Astrocyte (in vitro differentiated cells and primary cell): ENCODE results near the gene SEMA3B. TPM values are rescaled to one million over a fixed set of nuclear protein-coding genes. Genes with fewer than 3 reads are reported as not detected.
A peak's percentile ranks its signal among the peaks of the same experiment; 100 is the strongest.

ENCODE experiments used
- DNase-seq: peaks from one replicate; pipeline ENCODE4 v3.0.0-alpha.2; 2010; ENCODE audit warnings: low read depth
- FAIRE-seq: peaks from 2 replicates; lab custom pipeline; 2011; peaks lifted over from hg19 to GRCh38; lab: Jason Lieb, UNC
- H2AFZ ChIP-seq: 2 replicates; pipeline ENCODE4 v1.6.0; 2012; ENCODE audit warnings: low read depth, low read length, inconsistent platforms
- H3K27ac ChIP-seq: 2 replicates; pipeline ENCODE4 v1.5.1; 2011; ENCODE audit warnings: low read depth, low read length, inconsistent platforms
- H3K27me3 ChIP-seq: 2 replicates; pipeline ENCODE4 v1.6.0; 2011; ENCODE audit warnings: low read length, inconsistent platforms; ENCODE audit not compliant: insufficient read depth
- H3K36me3 ChIP-seq: 2 replicates; pipeline ENCODE4 v1.5.1; 2011; ENCODE audit warnings: low read length, inconsistent platforms; ENCODE audit not compliant: insufficient read depth
- H3K4me1 ChIP-seq: 2 replicates; pipeline ENCODE4 v1.5.1; 2011; ENCODE audit warnings: low read length, inconsistent platforms; ENCODE audit not compliant: insufficient read depth
- H3K4me2 ChIP-seq: 2 replicates; pipeline ENCODE4 v1.6.0; 2012; ENCODE audit warnings: low read length, inconsistent platforms
- H3K4me3 ChIP-seq: 2 replicates; pipeline ENCODE4 v1.5.1; 2011; ENCODE audit warnings: low read depth, mild to moderate bottlenecking, low read length, inconsistent platforms; ENCODE audit not compliant: insufficient read depth
- H3K79me2 ChIP-seq: 2 replicates; pipeline ENCODE4 v1.6.0; 2012; ENCODE audit warnings: mild to moderate bottlenecking, low read length, inconsistent platforms; ENCODE audit not compliant: insufficient read depth
- H3K9ac ChIP-seq: 2 replicates; pipeline ENCODE4 v1.6.0; 2012; ENCODE audit warnings: mild to moderate bottlenecking, low read length, inconsistent platforms
- H3K9me3 ChIP-seq: 2 replicates; pipeline ENCODE4 v1.5.1; 2012; ENCODE audit warnings: low read depth, mild to moderate bottlenecking, low read length, inconsistent platforms; ENCODE audit not compliant: insufficient read depth
- H4K20me1 ChIP-seq: 2 replicates; pipeline ENCODE4 v1.6.0; 2012; ENCODE audit warnings: low read length, inconsistent platforms; ENCODE audit not compliant: insufficient read depth
- H3K27ac Mint-ChIP-seq: one replicate; pipeline ENCODE4 v1.8.0; 2021; ENCODE audit warnings: mild to moderate bottlenecking, mixed read lengths; ENCODE audit not compliant: unreplicated experiment
- H3K27me3 Mint-ChIP-seq: one replicate; pipeline ENCODE4 v1.8.0; 2021; ENCODE audit warnings: low read depth, mixed read lengths; ENCODE audit not compliant: unreplicated experiment
- H3K36me3 Mint-ChIP-seq: one replicate; pipeline ENCODE4 v1.8.0; 2021; ENCODE audit warnings: low read depth, mixed read lengths; ENCODE audit not compliant: unreplicated experiment
- H3K4me1 Mint-ChIP-seq: one replicate; pipeline ENCODE4 v1.8.0; 2021; ENCODE audit warnings: low read depth, mixed read lengths; ENCODE audit not compliant: unreplicated experiment
- H3K4me3 Mint-ChIP-seq: one replicate; pipeline ENCODE4 v1.8.0; 2021; ENCODE audit warnings: mild to moderate bottlenecking, moderate library complexity, mixed read lengths; ENCODE audit not compliant: unreplicated experiment
- H3K9me3 Mint-ChIP-seq: one replicate; pipeline ENCODE4 v1.8.0; 2021; ENCODE audit warnings: mild to moderate bottlenecking, mixed read lengths; ENCODE audit not compliant: unreplicated experiment
- CTCF ChIP-seq: IDR thresholded peaks from 2 replicates; pipeline ENCODE4 v1.5.1; 2011; ENCODE audit warnings: low read depth, mild to moderate bottlenecking, inconsistent platforms, low read length, moderate library complexity; ENCODE audit not compliant: insufficient read depth
- EZH2 ChIP-seq: IDR thresholded peaks from 2 replicates; pipeline ENCODE4 v1.6.1; 2012; ENCODE audit warnings: mild to moderate bottlenecking, low read length, inconsistent platforms; ENCODE audit not compliant: insufficient read depth
- total RNA-seq: library from RNA; stranded (reverse); gene quantifications from 2 replicates; pipeline ENCODE4 v1.2.1, GENCODE V29; 2021

The SEMA3B gene
- total RNA-seq, 1 donor from 2014 or later, result 5.9 TPM

DNA sequence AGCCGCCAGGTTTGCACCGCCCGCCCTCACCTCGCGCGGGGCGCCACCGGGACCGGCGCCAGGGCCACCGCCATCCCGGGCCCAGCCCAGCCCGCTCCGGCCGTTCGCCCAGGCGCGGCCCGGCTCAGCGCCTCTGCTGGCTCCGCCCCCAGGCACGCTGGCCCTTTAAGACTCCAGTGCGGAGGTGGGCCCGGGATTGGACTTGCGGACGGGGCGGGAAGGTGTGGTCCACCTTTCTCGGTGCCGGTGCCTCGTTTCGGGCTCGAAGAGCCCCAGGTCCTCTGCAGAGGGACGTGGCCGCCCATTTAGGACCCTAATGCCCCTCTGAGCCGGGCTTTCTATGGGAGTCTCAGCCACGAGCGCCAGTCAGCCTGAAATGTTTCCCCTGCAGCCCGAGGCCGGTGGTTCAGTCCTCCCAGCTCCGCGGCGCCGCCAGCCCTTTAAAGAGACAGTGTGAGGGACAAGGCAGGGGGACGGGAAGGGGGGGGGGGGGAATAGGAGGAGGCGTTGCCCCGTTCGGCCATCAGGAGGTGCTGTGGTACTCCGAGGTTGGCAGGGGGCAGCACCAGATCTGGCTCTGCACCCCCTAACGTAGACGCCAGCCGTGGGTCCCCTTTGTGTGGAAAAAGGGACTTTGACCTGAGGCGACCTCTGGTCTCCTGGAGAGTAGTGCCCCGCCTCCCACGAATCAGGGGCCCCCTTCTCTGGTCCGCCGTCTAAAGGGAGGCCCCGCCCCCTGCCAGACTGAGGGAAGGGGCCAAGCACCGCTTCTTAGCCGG, 52.6 kb downstream of the SEMA3B start:
- peak overlapping the region; percentile 100 for H3K27ac ChIP-seq
- H2AFZ ChIP-seq, result peak overlapping the region; percentile 92
- TF ChIP-seq CTCF (peak; percentile 7), EZH2 (no peak)
- H3K9me3 Mint-ChIP-seq, result no peaks in the 10 kb centered on the region
- H4K20me1 ChIP-seq, result peaks cover 41% of the 10 kb centered on the region
- peak overlapping the region; percentile 95 for H3K4me3 ChIP-seq
- H3K27me3 ChIP-seq, result no peaks in the 10 kb centered on the region
- peaks cover 15% of the 10 kb centered on the region for H3K36me3 Mint-ChIP-seq
- no peak for FAIRE-seq
- H3K36me3 ChIP-seq, result peaks cover 13% of the 10 kb centered on the region
- H3K4me2 ChIP-seq, result peak overlapping the region; percentile 93
- H3K79me2 ChIP-seq, result peaks cover 43% of the 10 kb centered on the region
- no peaks in the 10 kb centered on the region for H3K27me3 Mint-ChIP-seq
- peak overlapping the region; percentile 96 for H3K9ac ChIP-seq
- H3K27ac Mint-ChIP-seq, result peak overlapping the region; percentile 98
- peaks cover 26% of the 10 kb centered on the region for H3K4me1 ChIP-seq
- peak; percentile 79 for DNase-seq
- H3K4me1 Mint-ChIP-seq, result peaks cover 18% of the 10 kb centered on the region
- peak overlapping the region; percentile 85 for H3K4me3 Mint-ChIP-seq
- no peaks in the 10 kb centered on the region for H3K9me3 ChIP-seq

DNA sequence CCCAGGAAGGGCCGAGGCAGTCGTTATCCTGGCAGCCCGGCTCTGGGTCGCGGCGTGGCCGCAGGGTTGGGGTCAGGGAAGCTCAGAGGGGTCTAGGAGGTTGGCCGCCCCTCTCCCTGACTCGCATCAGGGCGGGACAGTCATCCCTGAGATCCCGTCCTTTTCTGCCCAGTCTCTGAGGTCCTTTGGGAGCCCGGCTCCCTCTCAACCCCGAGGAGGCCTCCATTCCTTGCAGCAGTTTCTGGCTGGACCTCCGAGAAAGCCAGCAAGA, 53.1 kb downstream of the SEMA3B start:
- Histone ChIP-seq H3K9me3 (no peaks in the 10 kb centered on the region), H3K4me2 (peak overlapping the region; percentile 93), H4K20me1 (peaks cover 35% of the 10 kb centered on the region), H3K79me2 (peaks cover 48% of the 10 kb centered on the region), H3K4me3 (peak overlapping the region; percentile 95), H3K27me3 (no peaks in the 10 kb centered on the region), H3K27ac (no peak overlapping the region), H3K4me1 (peaks cover 24% of the 10 kb centered on the region), H3K36me3 (peaks cover 13% of the 10 kb centered on the region), H3K9ac (peak overlapping the region; percentile 96), H2AFZ (peak overlapping the region; percentile 73)
- Mint-ChIP-seq H3K27me3 (no peaks in the 10 kb centered on the region), H3K27ac (no peak overlapping the region), H3K4me3 (peak overlapping the region; percentile 85), H3K4me1 (peaks cover 20% of the 10 kb centered on the region), H3K9me3 (no peaks in the 10 kb centered on the region), H3K36me3 (peaks cover 13% of the 10 kb centered on the region)
- FAIRE-seq (no peak), DNase-seq (no peak)
- no peak for TF ChIP-seq EZH2
- no peak for TF ChIP-seq CTCF

- H3K27me3 ChIP-seq, result no peaks in the 10 kb centered on the region
These were observed 53.6 kb downstream of the SEMA3B start, which contains the start of gene HYAL2 for GRCh38 chr3:50322386-50323091. TSS of gene HYAL2 (minus strand) at chr3:50322745. CDS start at chr3:50320489, 2,256 bp downstream.

More at GRCh38 chr3:50322386-50323091, 53.6 kb downstream of the SEMA3B start, which contains the start of gene HYAL2:
- H3K4me3 ChIP-seq, result peak within 1 kb of the TSS; percentile 95
- peak within 1 kb of the TSS; percentile 96 for H3K9ac ChIP-seq
- peak within 1 kb of the TSS; percentile 93 for H3K4me2 ChIP-seq
- no peaks in the 10 kb centered on the region for H3K9me3 ChIP-seq
- H3K79me2 ChIP-seq, result peaks cover 53% of the 10 kb centered on the region
- Mint-ChIP-seq H3K36me3 (peaks cover 13% of the 10 kb centered on the region), H3K4me3 (peak within 1 kb of the TSS; percentile 85), H3K9me3 (no peaks in the 10 kb centered on the region), H3K4me1 (peaks cover 21% of the 10 kb centered on the region), H3K27ac (peak within 1 kb of the TSS; percentile 98), H3K27me3 (no peaks in the 10 kb centered on the region)
- peaks cover 13% of the 10 kb centered on the region for H3K36me3 ChIP-seq
- peak within 1 kb of the TSS; percentile 100 for H3K27ac ChIP-seq
- no peak for FAIRE-seq
- TF ChIP-seq CTCF (no peak), EZH2 (no peak)
- no peak for DNase-seq
- H3K4me1 ChIP-seq, result peaks cover 24% of the 10 kb centered on the region
- peaks cover 33% of the 10 kb centered on the region for H4K20me1 ChIP-seq
- peak within 1 kb of the TSS; percentile 92 for H2AFZ ChIP-seq
